AG20443 (cell line): Measurements from ENCODE around the gene DYNLT4.
"Not testable (repeated sequence)": the region's sequence is repeated elsewhere in the genome, so short reads cannot be mapped to it uniquely, and the experiment has no call there.

ENCODE experiments used
- DNase-seq: peaks from one replicate; pipeline ENCODE4 v3.0.0; 2012; ENCODE audit warnings: low spot score, mixed read lengths

DYNLT4 gene

DNA sequence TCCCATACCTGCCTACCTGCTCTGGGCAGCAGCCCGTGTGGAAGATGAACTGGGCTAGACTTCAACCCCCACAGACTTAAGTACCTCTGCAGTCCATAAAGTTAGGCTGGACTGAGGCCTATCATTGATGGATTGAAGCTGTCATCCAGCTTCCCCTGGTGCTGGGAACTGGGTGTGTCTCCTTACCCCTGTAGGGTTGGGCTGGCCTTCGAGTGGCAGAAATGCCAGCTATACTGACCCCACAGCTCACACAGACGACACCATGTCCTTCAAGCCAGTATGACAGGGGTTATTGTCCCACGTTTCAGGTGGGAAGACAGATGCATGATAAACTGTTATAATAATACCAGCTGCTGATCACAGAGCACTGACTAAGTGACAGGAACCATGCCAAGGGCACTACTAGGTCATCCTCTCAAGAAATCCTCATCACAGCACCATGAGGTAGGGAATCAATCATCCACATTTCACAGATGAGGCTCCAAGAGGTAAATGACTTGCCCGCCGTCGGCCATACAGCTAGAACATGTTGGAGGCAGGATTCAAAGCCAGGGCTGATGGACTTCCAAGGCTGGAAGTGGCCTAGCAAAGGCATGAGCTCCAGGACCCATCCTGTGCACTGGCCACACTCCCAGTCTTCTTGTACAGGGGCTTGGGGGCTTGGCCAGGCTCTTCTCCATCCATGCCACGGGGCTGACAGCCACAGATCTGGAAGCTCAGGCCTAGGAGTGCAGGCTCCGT is 18.9 kb downstream of the DYNLT4 start, which contains the start of gene BEST4:
TSS of gene BEST4 (minus strand) at position 51 of the 741 bp plus-strand sequence. CDS start 465 bp downstream, outside the sequence.
- no peak for DNase-seq

DNA sequence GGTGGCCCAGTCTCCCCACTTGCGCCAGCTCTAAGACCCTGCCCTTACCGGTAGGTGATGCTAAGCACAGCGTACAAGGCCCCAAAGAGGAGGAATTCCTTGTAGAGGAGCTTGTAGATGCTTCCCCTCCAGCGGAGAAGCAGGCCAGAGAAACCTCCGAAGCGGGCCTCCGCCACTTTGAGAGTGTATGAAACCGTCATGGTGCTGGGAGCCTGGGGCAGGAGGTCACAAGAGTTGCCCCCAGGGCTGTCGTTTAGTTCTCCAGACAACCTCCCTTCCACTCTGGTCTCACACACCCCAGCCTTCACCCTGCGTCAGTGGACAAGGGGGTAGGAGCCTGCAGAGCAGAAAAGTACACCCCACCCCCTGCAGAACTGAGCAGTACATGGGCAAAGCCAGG is 19.6 kb downstream of the DYNLT4 start:
- DNase-seq: no peak

DNA sequence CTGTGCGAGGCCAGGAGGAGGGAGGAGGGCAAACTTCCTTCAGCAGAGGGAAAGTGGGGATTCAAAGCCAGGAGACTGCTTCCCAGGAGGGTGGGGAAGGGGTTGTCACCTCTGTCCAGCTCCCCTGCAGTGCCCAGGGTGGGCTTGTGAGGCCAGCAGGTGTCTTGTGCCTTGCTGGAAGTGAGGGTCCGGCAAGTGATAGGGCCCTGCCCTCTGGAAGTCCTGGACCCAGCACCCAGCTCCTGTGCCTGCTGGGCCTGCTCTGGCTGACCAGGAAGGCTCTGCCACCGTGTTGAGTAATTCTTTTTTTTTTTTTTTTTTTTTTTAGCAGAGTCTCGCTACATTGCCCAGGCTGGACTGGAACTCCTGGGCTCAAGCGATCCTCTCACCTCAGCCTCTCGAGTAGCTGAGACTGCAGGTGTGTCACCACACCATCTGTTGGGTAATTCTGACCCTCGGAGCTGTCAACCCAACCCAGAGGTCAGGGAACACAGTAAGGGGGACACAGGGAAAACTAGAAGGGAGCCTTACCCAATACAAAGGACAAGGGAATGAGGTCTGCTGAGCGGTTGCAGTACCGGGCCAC is 20.2 kb downstream of the DYNLT4 start:
- DNase-seq: no peak

DNA sequence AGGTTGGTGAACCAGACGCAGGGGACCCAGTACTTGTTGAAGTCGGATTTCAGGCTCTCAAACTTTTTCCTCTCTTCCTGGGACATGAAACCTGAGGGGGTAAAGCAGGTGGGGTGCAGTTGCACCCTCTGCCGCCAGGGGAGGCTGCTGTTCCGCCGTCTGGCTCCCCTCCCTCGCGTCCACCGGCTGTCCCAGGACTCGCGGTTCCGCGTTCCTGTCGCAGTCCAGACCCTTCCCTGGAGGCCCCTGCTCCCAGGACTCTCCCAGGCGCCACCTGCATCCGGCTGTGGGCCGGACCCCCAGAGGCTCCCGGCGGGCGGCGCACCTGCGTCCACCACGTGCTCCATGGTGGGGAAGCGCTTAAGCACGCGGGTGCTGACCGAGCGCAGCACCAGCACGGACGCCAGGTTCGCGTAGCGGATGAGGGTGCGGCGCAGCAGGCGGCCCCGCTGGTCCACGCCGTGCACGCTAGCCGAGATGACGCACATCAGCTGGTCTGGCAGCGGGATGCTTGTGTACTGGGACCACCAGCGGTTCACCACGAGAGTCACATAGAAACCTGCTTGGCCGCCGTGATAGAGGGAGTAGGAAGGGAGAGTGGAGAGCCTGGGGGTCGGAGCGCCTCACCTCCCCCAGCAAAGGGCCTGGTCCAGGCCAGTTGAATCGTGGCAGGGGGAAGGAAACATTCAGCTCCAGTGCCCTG is 20.9 kb downstream of the DYNLT4 start:
- DNase-seq: peak; percentile 76

DNA sequence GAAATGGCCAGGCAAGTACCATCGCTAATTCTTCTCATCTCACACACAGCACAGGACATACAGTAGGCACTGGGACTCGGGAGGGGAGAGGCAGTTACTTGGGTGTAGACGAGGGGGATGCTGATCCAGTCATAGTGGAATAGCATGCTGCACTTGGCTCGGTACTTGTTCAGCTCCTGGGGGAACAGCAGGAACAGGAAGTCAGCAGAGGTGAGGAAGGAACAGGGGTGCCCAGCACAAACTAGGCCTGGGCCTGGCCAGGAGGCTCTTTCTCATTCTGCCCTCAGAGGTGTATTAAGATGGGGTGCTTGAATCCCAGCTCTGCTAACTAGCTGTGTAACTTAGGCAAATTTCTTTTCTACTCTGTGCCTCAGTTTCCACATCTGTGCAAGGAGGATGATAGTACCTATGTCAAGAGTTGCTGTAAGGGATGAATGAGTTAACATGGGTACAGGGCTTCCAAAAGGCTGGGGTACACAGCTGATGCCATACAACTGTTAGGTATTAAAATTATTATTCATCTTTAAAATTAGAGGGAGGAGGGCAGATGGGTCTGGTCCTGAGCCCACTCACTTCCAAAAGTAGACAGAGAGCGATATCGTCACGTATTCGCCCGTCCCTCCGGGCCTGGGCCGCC is 21.5 kb downstream of the DYNLT4 start:
- no peak for DNase-seq

DNA sequence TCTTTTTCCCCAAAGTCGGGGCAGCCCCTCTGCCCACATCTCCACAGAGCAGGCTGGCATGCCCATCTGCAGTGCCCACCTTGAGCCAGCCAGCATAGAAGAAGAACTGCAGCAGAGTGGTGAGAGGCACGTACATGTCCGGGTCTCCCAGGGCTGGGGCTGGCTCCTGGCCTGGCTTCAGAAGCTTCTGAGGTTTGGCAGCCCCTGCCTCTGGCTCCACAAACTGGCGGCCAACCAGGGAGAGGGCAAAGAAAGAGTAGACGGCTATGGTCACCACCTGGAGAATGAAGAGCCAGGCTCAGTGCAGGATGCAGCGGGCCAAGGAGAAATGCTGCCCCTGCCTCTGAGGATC is 22.1 kb downstream of the DYNLT4 start:
- no peak for DNase-seq

DNA sequence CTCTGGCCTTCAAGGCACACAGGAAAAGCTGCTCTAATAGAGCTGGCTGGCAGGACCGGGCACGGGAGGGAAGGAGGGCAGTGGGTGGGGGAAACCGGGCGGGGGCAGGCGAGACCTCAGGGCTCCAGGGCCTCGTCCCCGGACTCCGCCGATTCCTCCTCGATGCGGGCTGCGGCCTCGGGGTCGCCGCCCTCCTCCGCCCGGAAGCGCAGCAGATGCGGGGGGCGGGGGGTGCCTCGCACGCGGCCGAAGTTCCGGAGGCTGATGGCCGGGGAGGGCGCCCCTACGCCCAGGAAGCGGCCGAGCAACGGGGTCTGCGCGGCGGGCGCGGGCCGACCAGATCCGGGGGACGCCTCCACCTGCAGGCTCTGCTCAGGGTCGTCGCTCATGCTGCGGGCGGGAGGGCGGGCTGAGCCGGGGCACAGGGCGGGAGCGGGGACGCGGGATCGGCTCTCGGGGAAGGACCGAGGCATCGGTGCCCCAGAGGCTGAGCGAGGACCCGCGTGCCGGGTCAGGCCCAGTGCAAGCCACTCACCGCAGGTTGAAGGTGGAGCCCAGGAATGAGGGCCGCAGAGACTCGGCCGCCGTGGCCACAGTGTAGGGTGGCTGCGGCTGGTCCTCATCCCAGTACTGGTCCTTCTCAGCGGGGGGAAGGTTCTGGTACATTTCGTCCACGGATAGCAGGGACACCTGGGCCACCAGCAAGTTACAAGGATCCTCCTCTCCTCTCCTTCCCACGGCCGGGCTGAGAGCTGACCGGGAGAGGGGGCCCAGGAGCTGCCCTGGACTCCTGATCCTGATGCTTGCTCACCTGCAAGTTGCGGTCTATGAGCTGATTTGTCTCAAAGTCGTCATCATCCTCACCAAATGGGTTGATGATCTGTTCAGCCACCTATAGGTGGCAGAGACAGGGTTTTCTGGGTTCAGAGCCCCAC is 22.8 kb downstream of the DYNLT4 start:
- DNase-seq: peak; percentile 33

DNA sequence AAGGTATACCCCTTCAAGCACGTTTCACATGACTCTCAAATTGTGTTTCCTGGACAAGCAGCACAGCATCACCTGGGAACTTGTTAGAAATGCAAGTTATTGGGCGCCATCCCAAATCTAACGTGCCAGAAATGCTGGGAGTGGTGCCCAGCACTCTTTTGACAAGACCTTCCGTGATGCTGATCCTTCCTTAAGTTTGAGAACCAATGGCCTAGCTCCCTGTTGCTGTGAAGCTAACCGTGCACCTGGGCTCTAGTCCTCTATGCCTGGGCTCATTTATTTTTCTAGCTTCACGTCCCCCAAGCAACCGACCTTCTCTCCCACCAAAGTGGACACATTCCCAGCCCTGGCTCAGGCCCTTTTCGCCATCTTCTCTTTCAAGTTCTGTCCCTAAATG is 23.5 kb downstream of the DYNLT4 start:
- DNase-seq: no peak

DNA sequence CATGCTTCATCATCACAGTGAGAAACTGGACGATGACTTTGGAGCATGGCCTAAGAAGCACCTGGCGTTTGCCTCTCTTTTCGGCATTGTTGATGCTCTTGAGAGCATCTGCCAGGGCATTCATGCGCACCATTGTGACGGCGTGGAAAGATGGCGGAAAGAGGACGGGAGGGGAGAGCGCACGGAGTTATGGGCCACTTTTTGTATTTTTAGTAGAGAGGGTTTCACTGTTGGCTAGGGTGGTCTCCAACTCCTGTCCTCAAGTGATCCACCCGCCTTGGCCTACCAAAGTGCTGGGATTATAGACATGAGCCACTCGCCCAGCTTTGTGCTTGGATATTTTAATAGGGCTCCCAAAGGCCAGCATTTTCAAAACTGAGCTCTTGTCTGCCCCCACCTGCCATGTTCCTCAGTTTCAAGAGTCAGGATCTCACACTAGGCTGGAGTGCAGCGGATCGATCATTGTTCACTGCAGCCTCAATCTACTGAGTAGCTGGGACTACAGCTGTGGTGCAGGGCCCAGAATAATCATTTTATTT is 26.5 kb downstream of the DYNLT4 start:
- no peak for DNase-seq

DNA sequence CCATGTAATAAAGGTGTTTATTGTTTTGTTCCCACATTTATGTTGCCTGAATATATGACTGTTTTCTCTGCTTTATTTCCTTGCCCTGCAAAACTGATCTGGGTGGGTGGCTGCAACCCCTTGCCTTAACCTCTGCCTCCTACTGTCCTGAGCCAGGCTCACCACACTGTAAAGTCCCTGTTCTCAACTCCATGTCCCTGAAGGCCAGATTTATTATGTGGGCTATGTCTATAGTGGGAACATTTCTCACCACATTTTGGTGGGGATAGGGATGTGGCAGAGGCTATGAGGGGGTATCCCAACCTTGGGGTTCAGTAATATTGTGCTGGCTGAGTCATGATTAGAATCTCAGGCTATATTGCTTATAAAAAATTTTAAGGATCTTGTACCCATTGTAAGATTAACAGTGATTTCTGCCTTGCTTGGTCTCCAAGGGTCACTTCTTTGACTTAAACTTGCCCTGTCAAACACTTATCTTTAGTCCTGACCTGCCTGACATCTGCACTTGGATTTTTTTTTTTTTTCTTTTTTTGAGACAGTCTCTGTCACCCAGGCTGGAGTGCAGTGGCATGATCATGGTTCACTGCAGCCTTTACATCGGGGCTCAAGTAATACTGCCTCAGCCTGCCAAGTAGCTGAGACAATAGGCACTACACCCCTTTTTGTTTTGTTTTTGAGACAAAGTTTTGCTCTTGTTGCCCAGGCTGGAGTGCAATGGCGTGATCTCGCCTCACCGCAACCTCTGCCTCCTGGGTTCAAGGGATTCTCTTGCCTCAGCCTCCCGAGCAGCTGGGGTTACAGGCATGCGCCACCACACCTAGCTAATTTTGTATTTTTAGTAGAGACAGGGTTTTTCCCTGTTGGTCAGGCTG is 28.2 kb downstream of the DYNLT4 start:
- no peak for DNase-seq

DNA sequence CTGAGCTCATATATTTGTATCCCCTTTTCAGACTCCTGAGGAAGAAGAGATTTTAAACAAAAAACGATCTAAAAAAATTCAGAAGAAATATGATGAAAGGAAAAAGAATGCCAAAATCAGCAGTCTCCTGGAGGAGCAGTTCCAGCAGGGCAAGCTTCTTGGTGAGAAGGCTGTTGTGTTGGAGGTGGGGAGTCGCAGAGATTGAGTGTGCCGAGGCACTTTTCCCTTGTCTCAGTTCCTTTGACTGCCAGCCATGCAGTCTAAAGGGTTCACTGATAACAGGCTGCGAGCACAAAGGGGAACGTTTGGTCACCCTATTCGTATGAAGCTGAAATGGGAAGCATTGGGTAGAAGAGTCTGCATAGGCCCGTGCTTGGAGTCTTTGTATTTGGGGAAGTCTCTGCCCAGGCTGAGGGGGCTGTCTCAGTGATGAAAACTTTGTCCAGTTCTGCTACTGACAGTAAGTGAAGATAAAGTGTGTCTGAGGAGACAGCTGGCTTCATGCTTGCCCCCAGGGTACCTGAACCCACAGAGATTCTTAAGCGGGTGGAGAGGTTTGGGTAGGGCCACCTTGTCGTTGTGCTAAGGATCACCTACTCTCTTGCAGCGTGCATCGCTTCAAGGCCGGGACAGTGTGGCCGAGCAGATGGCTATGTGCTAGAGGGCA is 29.0 kb downstream of the DYNLT4 start:
- DNase-seq: no peak

DNA sequence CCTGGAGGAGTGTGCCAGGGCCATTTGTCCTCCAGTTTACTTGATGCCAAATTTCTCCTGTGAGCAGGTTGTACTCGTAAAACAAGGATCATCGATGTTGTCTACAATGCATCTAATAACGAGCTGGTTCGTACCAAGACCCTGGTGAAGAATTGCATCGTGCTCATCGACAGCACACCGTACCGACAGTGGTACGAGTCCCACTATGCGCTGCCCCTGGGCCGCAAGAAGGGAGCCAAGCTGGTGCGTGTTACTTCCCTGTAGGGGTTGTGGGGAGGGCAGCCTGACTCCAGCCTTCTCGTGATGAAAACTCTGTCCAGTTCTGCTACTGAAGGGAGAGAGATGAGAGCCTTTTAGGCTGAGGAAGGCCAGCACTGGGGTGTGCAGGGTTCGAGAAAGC is 29.6 kb downstream of the DYNLT4 start:
- DNase-seq: no peak

DNA sequence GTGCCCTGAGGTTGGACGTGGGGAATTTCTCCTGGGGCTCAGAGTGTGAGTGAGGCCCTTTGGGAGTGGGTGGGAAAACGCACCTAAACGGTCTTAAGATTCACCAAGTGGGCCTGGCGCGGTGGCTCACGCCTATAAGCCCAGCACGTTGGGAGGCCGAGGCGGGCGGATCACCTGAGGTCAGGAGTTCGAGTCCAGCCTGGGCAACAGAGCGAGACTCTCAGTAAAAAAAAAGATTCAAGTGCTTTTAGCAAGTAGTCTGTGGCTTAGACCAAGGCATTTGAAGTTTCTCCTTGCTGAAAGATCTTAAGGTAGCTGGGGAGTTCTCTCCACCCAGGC is 30.5 kb downstream of the DYNLT4 start:
- no peak for DNase-seq

DNA sequence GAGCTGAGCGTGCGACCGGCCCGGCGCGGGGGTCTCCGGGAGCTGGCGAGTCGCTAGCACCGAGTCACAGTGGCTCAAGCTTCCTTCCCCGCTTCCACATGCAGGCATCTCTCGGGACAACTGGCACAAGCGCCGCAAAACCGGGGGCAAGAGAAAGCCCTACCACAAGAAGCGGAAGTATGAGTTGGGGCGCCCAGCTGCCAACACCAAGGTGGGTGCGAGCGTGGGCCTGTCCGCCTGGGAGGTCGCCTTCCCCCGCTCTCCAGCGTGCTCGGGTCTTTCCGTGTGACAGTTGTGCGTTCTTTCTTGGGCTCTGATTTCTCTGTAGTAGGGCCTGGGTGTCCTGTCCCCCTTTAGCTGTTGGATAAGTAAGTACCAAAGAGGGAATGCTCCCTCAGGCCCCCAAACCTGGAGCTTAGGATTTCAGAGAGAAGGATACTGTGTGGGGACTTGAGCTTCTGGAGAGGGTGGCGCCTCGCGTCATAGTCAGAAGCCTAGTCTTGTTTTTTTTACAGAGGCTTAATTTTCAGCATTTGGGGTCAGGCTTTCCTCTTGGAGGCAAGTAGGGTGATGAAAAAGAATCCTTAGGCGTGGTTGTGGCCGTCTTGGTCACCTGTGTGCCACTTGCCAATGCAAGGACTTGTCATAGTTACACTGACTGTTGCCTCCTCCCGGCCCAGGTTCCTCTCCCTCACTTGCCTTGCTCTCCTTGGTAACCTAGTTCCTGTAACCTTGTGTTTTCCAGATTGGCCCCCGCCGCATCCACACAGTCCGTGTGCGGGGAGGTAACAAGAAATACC is 31.0 kb downstream of the DYNLT4 start:
- peak; percentile 20 for DNase-seq

DNA sequence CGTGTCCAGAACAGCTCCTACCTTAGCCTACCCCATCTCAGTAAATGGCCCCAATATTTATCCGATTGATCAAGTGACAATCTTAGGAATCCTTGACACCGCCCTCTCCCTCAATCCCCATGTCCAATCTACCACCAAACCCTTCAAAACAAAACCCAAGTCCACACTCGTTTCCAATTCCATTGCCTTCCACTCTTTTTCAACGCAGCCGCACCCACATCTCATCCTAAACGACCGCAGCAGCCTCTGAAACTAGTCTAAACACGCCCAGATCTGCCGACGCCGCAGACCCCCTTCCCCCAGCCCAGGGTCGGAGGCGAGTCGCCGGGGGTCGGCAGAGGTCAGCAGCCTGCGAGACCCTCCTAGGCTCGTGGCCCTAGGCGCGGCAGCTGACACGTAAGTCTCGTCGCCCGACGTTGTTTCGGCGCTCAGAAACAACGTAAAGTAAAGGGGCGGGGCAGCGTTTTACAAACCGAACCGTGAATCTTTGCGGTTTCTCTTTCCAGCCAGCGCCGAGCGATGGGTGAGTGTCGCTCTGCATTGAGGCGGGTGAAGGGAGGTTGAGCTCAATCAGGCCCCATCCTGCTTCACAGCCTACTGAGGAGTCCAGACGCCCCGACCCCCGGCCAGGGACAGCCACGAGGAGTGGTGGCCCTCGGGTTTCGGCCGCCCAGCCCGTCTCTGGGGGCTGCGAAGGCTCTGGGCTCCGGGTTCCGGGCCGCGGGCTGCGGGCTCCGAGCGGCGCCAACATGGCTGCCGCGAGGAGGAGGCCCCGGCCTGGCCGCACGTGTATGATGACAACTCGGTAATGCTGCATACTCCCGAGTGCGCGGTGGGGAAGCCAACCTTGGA is 31.8 kb downstream of the DYNLT4 start, which contains the start of gene RPS8:
TSS of gene RPS8 (plus strand) at position 463 of the 852 bp plus-strand sequence. CDS start at position 520, 57 bp downstream.
- DNase-seq: peak; percentile 91

DNA sequence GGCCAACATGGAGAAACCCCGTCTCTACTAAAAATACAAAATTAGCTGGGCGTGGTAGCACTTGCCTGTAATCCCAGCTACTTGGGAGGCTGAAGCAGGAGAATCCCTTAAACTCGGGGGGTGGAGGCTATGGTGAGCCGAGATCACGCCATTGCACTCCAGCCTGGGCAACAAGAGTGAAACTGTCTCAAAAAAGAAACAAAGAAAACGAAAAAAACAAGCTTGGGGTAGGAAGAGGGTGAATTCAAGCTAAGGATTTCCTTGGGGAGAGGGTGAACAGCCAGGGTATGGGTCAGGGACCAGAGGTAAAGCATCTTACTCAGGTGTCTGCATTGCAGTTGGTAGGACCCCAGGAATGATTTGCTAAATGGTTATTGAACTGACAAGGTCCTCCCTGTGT is 40.7 kb downstream of the DYNLT4 start:
- not testable (repeated sequence) for DNase-seq

DNA sequence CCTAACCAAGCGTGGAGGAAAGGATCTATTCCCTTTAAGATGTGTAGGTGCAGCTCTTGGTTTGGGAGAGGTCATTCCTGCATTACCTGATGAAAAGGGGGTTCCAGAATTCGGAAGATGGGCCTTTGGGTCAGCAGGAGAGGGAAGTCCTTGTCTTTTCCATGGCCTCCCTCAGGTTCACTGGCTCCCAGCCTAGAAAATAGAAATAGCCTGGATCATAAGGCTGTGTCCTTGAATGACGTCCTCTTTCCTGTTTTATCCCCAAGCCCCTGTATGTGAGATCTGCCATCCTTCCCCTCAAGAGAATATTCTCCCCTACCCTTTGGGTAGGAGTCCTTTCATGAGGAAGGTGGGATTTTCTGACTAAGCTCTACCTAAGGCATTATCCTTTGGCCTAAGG is 46.3 kb downstream of the DYNLT4 start:
- DNase-seq: no peak

DNA sequence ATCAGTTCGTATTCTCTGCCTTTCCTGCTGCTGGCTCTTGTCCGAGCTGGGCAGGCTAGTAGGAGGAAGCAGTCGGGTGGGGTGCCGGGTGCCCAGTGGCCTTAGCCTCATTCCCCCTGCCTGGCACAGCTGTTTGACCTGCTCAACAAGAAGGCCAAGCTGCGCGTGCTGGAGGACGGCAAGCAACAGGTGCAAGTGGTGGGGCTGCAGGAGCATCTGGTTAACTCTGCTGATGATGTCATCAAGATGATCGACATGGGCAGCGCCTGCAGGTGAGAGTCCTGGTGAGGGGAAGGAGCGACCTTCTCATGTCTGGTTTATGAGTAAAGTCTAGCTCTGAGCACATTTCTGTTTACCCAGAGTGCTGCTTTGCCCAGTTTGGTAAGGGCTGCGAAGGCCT is 48.1 kb downstream of the DYNLT4 start:
- DNase-seq: no peak
